ENCODE data around the gene HCFC1R1.

Gene HCFC1R1

GRCh38 chr16:2981177-2981898, 42.4 kb downstream of the HCFC1R1 start:
- Histone ChIP-seq H3K36me3 (ENCODE audit: control insufficient read depth in 4 of 4, insufficient read depth in 4 of 4, low read length in 3 of 4) (peaks cover 0 to 20% (median 1%) of the 10 kb centered on the region in 4 experiments), H3K9me3 (ENCODE audit: control extremely low read depth in 1 of 5, control insufficient read depth in 4 of 5, insufficient read depth in 2 of 5, low read depth in 1 of 5, low read length in 4 of 5) (no peaks in the 10 kb centered on the region), H3K27me3 (replicated peaks in 2 of 5; ENCODE audit: control insufficient read depth in 4 of 5, insufficient read depth in 5 of 5, low read length in 4 of 5) (no peaks in the 10 kb centered on the region), H3K4me1 (ENCODE audit: control extremely low read depth in 1 of 4, control insufficient read depth in 4 of 4, insufficient read depth in 4 of 4, low read length in 3 of 4) (peaks cover 0 to 37% (median 22%) of the 10 kb centered on the region in 4 experiments), H3K4me3 (ENCODE audit: control insufficient read depth in 1 of 7, extremely low read depth in 1 of 7, insufficient read depth in 4 of 7, low read depth in 2 of 7, low read length in 6 of 7) (peak overlapping the region in 4 of 7 experiments; percentile 82 to 95 (median 88)), H3K27ac (ENCODE audit: insufficient read depth in 1 of 2, low read depth in 1 of 2, low read length in 2 of 2, poor library complexity in 1 of 2, severe bottlenecking in 2 of 2) (peak overlapping the region in 1 of 2 experiments; percentile 89)
- ChIA-PET CTCF (interaction anchor here (0.9 to 2.7 kb wide), 5 partner anchors 10 to 15 kb away, joined by 3 to 10 read pairs (median 4); no protein-coding TSS in a partner anchor), POLR2A (no interaction called here)
- DNase-seq = no peak
- 85% methylated on average over 30 of the region's 33 CpGs for WGBS (ENCODE audit: insufficient coverage)

GRCh38 chr16:2980227-2981176, 43.2 kb downstream of the HCFC1R1 start, which contains the start of gene PKMYT1:
Gene PKMYT1 (minus strand): TSS chr16:2980446. CDS start chr16:2979657, 789 bp downstream.
- peak within 1 kb of the TSS; percentile 34 to 95 (median 88) for H3K4me3 ChIP-seq (ENCODE audit: control insufficient read depth in 1 of 7, extremely low read depth in 1 of 7, insufficient read depth in 4 of 7, low read depth in 2 of 7, low read length in 6 of 7)
- peaks cover 0 to 28% (median 4%) of the 10 kb centered on the region in 4 experiments for H3K36me3 ChIP-seq (ENCODE audit: control insufficient read depth in 4 of 4, insufficient read depth in 4 of 4, low read length in 3 of 4)
- DNase-seq = peak; percentile 81 to 91 (median 88)
- H3K27me3 ChIP-seq (replicated peaks in 2 of 5; ENCODE audit: control insufficient read depth in 4 of 5, insufficient read depth in 5 of 5, low read length in 4 of 5) = no peaks in the 10 kb centered on the region
- H3K9me3 ChIP-seq (ENCODE audit: control extremely low read depth in 1 of 5, control insufficient read depth in 4 of 5, insufficient read depth in 2 of 5, low read depth in 1 of 5, low read length in 4 of 5) = no peaks in the 10 kb centered on the region
- ChIA-PET POLR2A (interaction anchor here (0.6 to 1.3 kb wide), 3 partner anchors 10 to 808 kb away, joined by 3 to 5 read pairs (median 4); no protein-coding TSS in a partner anchor), CTCF (interaction anchor here (0.6 to 2.7 kb wide), 6 partner anchors 9 to 47 kb away, joined by 3 to 10 read pairs (median 4); no protein-coding TSS in a partner anchor)
- peaks cover 0 to 37% (median 22%) of the 10 kb centered on the region in 4 experiments for H3K4me1 ChIP-seq (ENCODE audit: control extremely low read depth in 1 of 4, control insufficient read depth in 4 of 4, insufficient read depth in 4 of 4, low read length in 3 of 4)
- peak within 1 kb of the TSS; percentile 74 to 89 for H3K27ac ChIP-seq (ENCODE audit: insufficient read depth in 1 of 2, low read depth in 1 of 2, low read length in 2 of 2, poor library complexity in 1 of 2, severe bottlenecking in 2 of 2)
- 4% methylated on average over 72 of the region's 91 CpGs for WGBS (ENCODE audit: insufficient coverage)

GRCh38 chr16:2979669-2980226, 44.0 kb downstream of the HCFC1R1 start:
- no peak for DNase-seq
- CTCF ChIA-PET = interaction anchor here (1.9 to 2.7 kb wide), 2 partner anchors 8 to 12 kb away, joined by 5 to 10 read pairs; no protein-coding TSS in a partner anchor
- H3K4me1 ChIP-seq (ENCODE audit: control extremely low read depth in 1 of 4, control insufficient read depth in 4 of 4, insufficient read depth in 4 of 4, low read length in 3 of 4) = peaks cover 0 to 37% (median 22%) of the 10 kb centered on the region in 4 experiments

GRCh38 chr16:2977440-2977839, 46.3 kb downstream of the HCFC1R1 start:
- Histone ChIP-seq H3K4me3 (ENCODE audit: control insufficient read depth in 1 of 7, extremely low read depth in 1 of 7, insufficient read depth in 4 of 7, low read depth in 2 of 7, low read length in 6 of 7) (no peak overlapping the region), H3K4me1 (ENCODE audit: control extremely low read depth in 1 of 4, control insufficient read depth in 4 of 4, insufficient read depth in 4 of 4, low read length in 3 of 4) (peaks cover 0 to 30% (median 15%) of the 10 kb centered on the region in 4 experiments), H3K27me3 (replicated peaks in 2 of 5; ENCODE audit: control insufficient read depth in 4 of 5, insufficient read depth in 5 of 5, low read length in 4 of 5) (no peaks in the 10 kb centered on the region), H3K36me3 (ENCODE audit: control insufficient read depth in 4 of 4, insufficient read depth in 4 of 4, low read length in 3 of 4) (peaks cover 0 to 58% (median 21%) of the 10 kb centered on the region in 4 experiments), H3K9me3 (ENCODE audit: control extremely low read depth in 1 of 5, control insufficient read depth in 4 of 5, insufficient read depth in 2 of 5, low read depth in 1 of 5, low read length in 4 of 5) (no peaks in the 10 kb centered on the region), H3K27ac (ENCODE audit: insufficient read depth in 1 of 2, low read depth in 1 of 2, low read length in 2 of 2, poor library complexity in 1 of 2, severe bottlenecking in 2 of 2) (no peak overlapping the region)
- DNase-seq = no peak
- WGBS (ENCODE audit: insufficient coverage) = 96% methylated on average over 5 of the region's 6 CpGs
- ChIA-PET POLR2A (no interaction called here), CTCF (interaction anchor here (1.1 to 2.1 kb wide), 7 partner anchors 9 to 54 kb away, joined by 3 to 7 read pairs (median 5); a partner anchor contains a TSS)

More at GRCh38 chr16:2979669-2980226, 44.0 kb downstream of the HCFC1R1 start:
- H3K27ac ChIP-seq (ENCODE audit: insufficient read depth in 1 of 2, low read depth in 1 of 2, low read length in 2 of 2, poor library complexity in 1 of 2, severe bottlenecking in 2 of 2) = peak overlapping the region in 1 of 2 experiments; percentile 25
- WGBS (ENCODE audit: insufficient coverage) = 14% methylated on average over 38 of the region's 43 CpGs
- no peaks in the 10 kb centered on the region for H3K27me3 ChIP-seq (replicated peaks in 2 of 5; ENCODE audit: control insufficient read depth in 4 of 5, insufficient read depth in 5 of 5, low read length in 4 of 5)
- H3K36me3 ChIP-seq (ENCODE audit: control insufficient read depth in 4 of 4, insufficient read depth in 4 of 4, low read length in 3 of 4) = peaks cover 0 to 36% (median 7%) of the 10 kb centered on the region in 4 experiments
- H3K9me3 ChIP-seq (ENCODE audit: control extremely low read depth in 1 of 5, control insufficient read depth in 4 of 5, insufficient read depth in 2 of 5, low read depth in 1 of 5, low read length in 4 of 5) = no peaks in the 10 kb centered on the region
- POLR2A ChIA-PET = interaction anchor here (1.3 kb wide), 1 partner anchor 10 kb away, joined by 4 read pairs; no protein-coding TSS in a partner anchor
- peak overlapping the region; percentile 34 to 95 (median 88) for H3K4me3 ChIP-seq (ENCODE audit: control insufficient read depth in 1 of 7, extremely low read depth in 1 of 7, insufficient read depth in 4 of 7, low read depth in 2 of 7, low read length in 6 of 7)

GRCh38 chr16:2976673-2977072, 47.1 kb downstream of the HCFC1R1 start:
- Histone ChIP-seq H3K4me1 (ENCODE audit: control extremely low read depth in 1 of 4, control insufficient read depth in 4 of 4, insufficient read depth in 4 of 4, low read length in 3 of 4) (peaks cover 0 to 29% (median 15%) of the 10 kb centered on the region in 4 experiments), H3K4me3 (ENCODE audit: control insufficient read depth in 1 of 7, extremely low read depth in 1 of 7, insufficient read depth in 4 of 7, low read depth in 2 of 7, low read length in 6 of 7) (no peak overlapping the region), H3K9me3 (ENCODE audit: control extremely low read depth in 1 of 5, control insufficient read depth in 4 of 5, insufficient read depth in 2 of 5, low read depth in 1 of 5, low read length in 4 of 5) (no peaks in the 10 kb centered on the region), H3K27me3 (replicated peaks in 2 of 5; ENCODE audit: control insufficient read depth in 4 of 5, insufficient read depth in 5 of 5, low read length in 4 of 5) (no peaks in the 10 kb centered on the region), H3K36me3 (ENCODE audit: control insufficient read depth in 4 of 4, insufficient read depth in 4 of 4, low read length in 3 of 4) (peaks cover 0 to 66% (median 25%) of the 10 kb centered on the region in 4 experiments), H3K27ac (ENCODE audit: insufficient read depth in 1 of 2, low read depth in 1 of 2, low read length in 2 of 2, poor library complexity in 1 of 2, severe bottlenecking in 2 of 2) (no peak overlapping the region)
- 96% methylated on average over 6 of the region's 15 CpGs for WGBS (ENCODE audit: insufficient coverage)
- no peak for DNase-seq
- ChIA-PET CTCF (interaction anchor here (0.9 to 1.4 kb wide), 4 partner anchors 10 to 52 kb away, joined by 3 to 7 read pairs (median 3); a partner anchor contains a TSS), POLR2A (no interaction called here)

GRCh38 chr16:2976201-2976600, 47.5 kb downstream of the HCFC1R1 start:
- Histone ChIP-seq H3K27me3 (replicated peaks in 2 of 5; ENCODE audit: control insufficient read depth in 4 of 5, insufficient read depth in 5 of 5, low read length in 4 of 5) (no peaks in the 10 kb centered on the region), H3K4me1 (ENCODE audit: control extremely low read depth in 1 of 4, control insufficient read depth in 4 of 4, insufficient read depth in 4 of 4, low read length in 3 of 4) (peaks cover 0 to 26% (median 14%) of the 10 kb centered on the region in 4 experiments), H3K27ac (ENCODE audit: insufficient read depth in 1 of 2, low read depth in 1 of 2, low read length in 2 of 2, poor library complexity in 1 of 2, severe bottlenecking in 2 of 2) (no peak overlapping the region), H3K36me3 (ENCODE audit: control insufficient read depth in 4 of 4, insufficient read depth in 4 of 4, low read length in 3 of 4) (peaks cover 0 to 71% (median 26%) of the 10 kb centered on the region in 4 experiments), H3K4me3 (ENCODE audit: control insufficient read depth in 1 of 7, extremely low read depth in 1 of 7, insufficient read depth in 4 of 7, low read depth in 2 of 7, low read length in 6 of 7) (no peak overlapping the region), H3K9me3 (ENCODE audit: control extremely low read depth in 1 of 5, control insufficient read depth in 4 of 5, insufficient read depth in 2 of 5, low read depth in 1 of 5, low read length in 4 of 5) (no peaks in the 10 kb centered on the region)
- ChIA-PET POLR2A (no interaction called here), CTCF (interaction anchor here (0.6 to 1.7 kb wide), 4 partner anchors 9 to 1102 kb away, joined by 3 to 4 read pairs (median 3); a partner anchor contains a TSS)
- 97% methylated on average over 4 of the region's 7 CpGs for WGBS (ENCODE audit: insufficient coverage)
- DNase-seq = no peak
